Gastroesophageal sphincter (tissue), 3 donors: Measurements from ENCODE around the gene TPST1.

Experiments
- CTCF ChIP-seq, 4 experiments: fragments of 200-600 bp in 2 of 4; fragments of 450-650 bp in 2 of 4; sonication (generic) in 1 of 4; IDR thresholded peaks; one replicate each; pipeline ENCODE4 v1.5.1; 2017 to 2019; ENCODE audit warnings: antibody characterized with exemption in 4 of 4, mild to moderate bottlenecking in 2 of 4, moderate library complexity in 2 of 4
- POLR2A ChIP-seq, 2 donors: fragments of 450-650 bp; IDR thresholded peaks; one replicate each; pipeline ENCODE4 v1.6.1; 2017; ENCODE audit warnings: antibody characterized with exemption in 2 of 2, mild to moderate bottlenecking in 2 of 2, moderate library complexity in 1 of 2
- POLR2AphosphoS5 ChIP-seq: sonication (generic); formaldehyde crosslinking; IDR thresholded peaks from one replicate; pipeline ENCODE4 v1.6.1; 2017; ENCODE audit warnings: antibody characterized with exemption

GRCh38 chr7:66187905-66188304, 17.2 kb upstream of the TPST1 start:
- TF ChIP-seq POLR2AphosphoS5 (no peak), CTCF (IDR thresholded peaks at IDR 0.05) (no peak), POLR2A (IDR thresholded peaks at IDR 0.05) (no peak)
